OCI-LY7 (cell line): ENCODE results near the gene IGFN1. TPM values are rescaled to one million over a fixed set of nuclear protein-coding genes. Genes with fewer than 3 reads are reported as not detected.

Experiments
- BruUV-seq: library from RNA; stranded (reverse); fragments of 400-500 nt; replicated peaks from 2 replicates; lab custom pipeline; 2021; lab: Mats Ljungman, UMichigan
- CTCF ChIA-PET: fragments of 300-600 bp; sonication (Branson Sonifier 250); formaldehyde crosslinking; loops from one replicate; lab custom pipeline; 2022; ENCODE audit warnings: antibody characterized with exemption; ENCODE audit not compliant: unreplicated experiment; lab: Charles Lee
- POLR2A ChIA-PET: fragments of 300-600 bp; sonication (Branson Sonifier 250); formaldehyde crosslinking; loops from one replicate; lab custom pipeline; 2022; ENCODE audit warnings: antibody characterized with exemption; lab: Charles Lee
- DNase-seq: peaks from one replicate; pipeline ENCODE4 v3.0.0-alpha.2; 2015; ENCODE audit warnings: low spot score
- H2AFZ ChIP-seq: fragments of 200-600 bp; sonication (generic), shearing (Covaris generic); 2 replicates; pipeline ENCODE4 v1.6.1; 2014; ENCODE audit warnings: mild to moderate bottlenecking, antibody characterized with exemption, low read length, moderate library complexity
- H3K27ac ChIP-seq: fragments of 200-600 bp; sonication (generic); 2 replicates; pipeline ENCODE4 v1.5.1; 2014; ENCODE audit warnings: mixed run types, low read depth, mild to moderate bottlenecking, moderate library complexity, low read length, inconsistent platforms; ENCODE audit not compliant: poor library complexity, severe bottlenecking
- H3K36me3 ChIP-seq: fragments of 200-600 bp; sonication (generic); 2 replicates; pipeline ENCODE4 v1.6.1; 2014; ENCODE audit warnings: mild to moderate bottlenecking, antibody characterized with exemption, low read length, moderate library complexity, mixed read lengths; ENCODE audit not compliant: insufficient read depth
- H3K4me1 ChIP-seq: fragments of 200-600 bp; sonication (generic); 2 replicates; pipeline ENCODE4 v1.5.1; 2014; ENCODE audit warnings: mild to moderate bottlenecking, low read length; ENCODE audit not compliant: insufficient read depth, poor library complexity, severe bottlenecking
- H3K4me2 ChIP-seq: fragments of 200-600 bp; sonication (generic); 2 replicates; pipeline ENCODE4 v1.6.1; 2014; ENCODE audit warnings: mild to moderate bottlenecking, low read length
- H3K4me3 ChIP-seq: fragments of 200-600 bp; sonication (generic); 2 replicates; pipeline ENCODE4 v1.5.1; 2014; ENCODE audit warnings: mild to moderate bottlenecking, low read depth, low read length; ENCODE audit not compliant: poor library complexity, severe bottlenecking
- H3K79me2 ChIP-seq: fragments of 200-600 bp; sonication (generic); 2 replicates; pipeline ENCODE4 v1.6.1; 2016; ENCODE audit warnings: low read depth, mild to moderate bottlenecking, low read length, moderate library complexity, mixed read lengths; ENCODE audit not compliant: insufficient read depth
- H3K9me2 ChIP-seq: fragments of 200-600 bp; sonication (generic); 2 replicates; pipeline ENCODE4 v1.6.1; 2016; ENCODE audit warnings: mild to moderate bottlenecking, low read length, mixed read lengths; ENCODE audit not compliant: insufficient read depth
- H3K9me3 ChIP-seq: fragments of 200-600 bp; sonication (generic); 2 replicates; pipeline ENCODE4 v1.6.1; 2014; ENCODE audit warnings: mild to moderate bottlenecking, mixed run types, low read length, mixed read lengths
- H4K20me1 ChIP-seq: fragments of 200-600 bp; sonication (generic); 2 replicates; pipeline ENCODE4 v1.6.1; 2014; ENCODE audit warnings: mild to moderate bottlenecking, antibody characterized with exemption, low read length, moderate library complexity, mixed read lengths; ENCODE audit not compliant: insufficient read depth
- CTCF ChIP-seq: fragments of 200-600 bp; sonication (generic); conservative IDR thresholded peaks from 2 replicates; pipeline ENCODE4 v1.5.1; 2014; ENCODE audit warnings: mild to moderate bottlenecking, antibody characterized with exemption, low read length, moderate library complexity, mixed read lengths
- EZH2phosphoT487 ChIP-seq: fragments of 200-600 bp; sonication (generic); IDR thresholded peaks from 2 replicates; pipeline ENCODE4 v1.6.1; 2018; ENCODE audit warnings: low read depth, borderline replicate concordance, mild to moderate bottlenecking, mixed run types, antibody characterized with exemption, low read length, moderate library complexity, mixed read lengths
- intact Hi-C: fragments of 100-400 bp; cut with micrococcal nuclease; formaldehyde crosslinking; loops from one replicate; pipeline ENCODE4 v1.10.0; 2022; ENCODE audit not compliant: unreplicated experiment
- total RNA-seq, 2 experiments: library from RNA; depleted of rRNA in 1 of 2; stranded (reverse); fragments of >200 nt in 1 of 2; shearing (Covaris generic) in 1 of 2; gene quantifications; 2 replicates each; pipeline ENCODE4 v1.2.3, GENCODE V29; 2014 to 2022

Gene IGFN1
- total RNA-seq, 2 experiments from 2014 or later, result not detected

DNA sequence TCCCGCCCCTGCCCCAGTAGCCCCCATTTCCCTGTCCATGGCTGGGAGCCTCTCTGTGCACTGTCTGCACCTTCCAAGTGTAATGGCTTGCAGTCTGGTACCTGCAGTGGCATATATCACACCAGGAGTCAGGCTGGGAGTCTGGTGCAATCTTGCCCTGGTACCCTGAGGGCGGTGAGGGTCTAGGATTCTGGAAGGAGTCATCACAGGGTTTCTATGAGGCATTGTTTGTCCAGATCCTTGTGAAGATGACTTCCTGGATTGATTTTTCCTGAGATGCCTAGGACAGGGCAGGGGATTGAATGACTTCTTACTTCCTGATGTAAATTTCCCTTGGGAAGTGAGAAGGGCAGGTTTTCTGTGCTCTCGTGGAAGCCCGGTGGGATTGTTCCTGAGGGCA lies 86.8 kb downstream of the IGFN1 start:
- BruUV-seq, result no TSS peak
- ChIA-PET CTCF (interaction anchor here (0.6 kb wide), 1 partner anchor 171 kb away, joined by 12 read pairs; no protein-coding TSS in a partner anchor), POLR2A (no interaction called here)

More for the DNA sequence above, 86.8 kb downstream of the IGFN1 start:
- H3K4me1 ChIP-seq, result no peaks in the 10 kb centered on the region
- no peaks in the 10 kb centered on the region for H3K9me3 ChIP-seq
- H3K27ac ChIP-seq, result no peak overlapping the region
- TF ChIP-seq EZH2phosphoT487 (no peak), CTCF (no peak)
- intact Hi-C loops, result no loop called here
- DNase-seq, result no peak
- no peaks in the 10 kb centered on the region for H3K36me3 ChIP-seq
- no peak overlapping the region for H3K4me2 ChIP-seq
- H4K20me1 ChIP-seq, result no peaks in the 10 kb centered on the region
- H3K4me3 ChIP-seq, result no peak overlapping the region
- H3K9me2 ChIP-seq, result no peaks in the 10 kb centered on the region
- H2AFZ ChIP-seq, result no peak overlapping the region
- H3K79me2 ChIP-seq, result no peaks in the 10 kb centered on the region

Other genes with a start within 250 kb of the IGFN1 start
- gene KIF21B, start 167.1 kb upstream of the IGFN1 start, total RNA-seq (2014; rRNA removed; shearing (Covaris generic)), result 25.0 and 30.5 TPM in 2 replicates
- 65.7 and 72.5 TPM in 2 replicates for gene KIF21B, start 167.1 kb upstream of the IGFN1 start, total RNA-seq (2022)
- not detected in 2 replicates for gene CACNA1S, start 78.4 kb upstream of the IGFN1 start, total RNA-seq (2014; rRNA removed; shearing (Covaris generic))
- gene CACNA1S, start 78.4 kb upstream of the IGFN1 start, total RNA-seq (2022), result not detected in 2 replicates
- gene ASCL5, start 63.6 kb upstream of the IGFN1 start, total RNA-seq (2014; rRNA removed; shearing (Covaris generic)), result not detected in 2 replicates
- gene ASCL5, start 63.6 kb upstream of the IGFN1 start, total RNA-seq (2022), result not detected in 2 replicates
- 35.3 and 35.9 TPM in 2 replicates for gene TMEM9, start 36.4 kb upstream of the IGFN1 start, total RNA-seq (2014; rRNA removed; shearing (Covaris generic))
- 24.8 and 28.5 TPM in 2 replicates for gene TMEM9, start 36.4 kb upstream of the IGFN1 start, total RNA-seq (2022)
- gene PKP1, start 92.7 kb downstream of the IGFN1 start, total RNA-seq (2014; rRNA removed; shearing (Covaris generic)), result not detected in 2 replicates
- gene PKP1, start 92.7 kb downstream of the IGFN1 start, total RNA-seq (2022), result not detected in 2 replicates
- gene TNNT2, start 186.9 kb downstream of the IGFN1 start, total RNA-seq (2014; rRNA removed; shearing (Covaris generic)), result not detected in 2 replicates
- not detected in 2 replicates for gene TNNT2, start 186.9 kb downstream of the IGFN1 start, total RNA-seq (2022)
- not detected in 2 replicates for gene LAD1, start 208.5 kb downstream of the IGFN1 start, total RNA-seq (2014; rRNA removed; shearing (Covaris generic))
- not detected in 2 replicates for gene LAD1, start 208.5 kb downstream of the IGFN1 start, total RNA-seq (2022)
- gene TNNI1, start 230.9 kb downstream of the IGFN1 start, total RNA-seq (2014; rRNA removed; shearing (Covaris generic)), result 0.95 and 4.9 TPM in 2 replicates
- 2.0 and 3.1 TPM in 2 replicates for gene TNNI1, start 230.9 kb downstream of the IGFN1 start, total RNA-seq (2022)